Mucosa of gallbladder (tissue), 1 donor: ENCODE data around the gene SLC38A1. TPM values are rescaled to one million over a fixed set of nuclear protein-coding genes. Genes with fewer than 3 reads are reported as not detected.
A peak's percentile ranks its signal among the peaks of the same experiment; 100 is the strongest.
"Not testable (repeated sequence)": the region's sequence is repeated elsewhere in the genome, so short reads cannot be mapped to it uniquely, and the experiment has no call there.

Experiments
- DNase-seq: peaks from one replicate; pipeline ENCODE4 v3.0.0-alpha.2; 2020; ENCODE audit warnings: low spot score
- total RNA-seq: library from RNA; stranded (reverse); gene quantifications from one replicate; pipeline ENCODE4 v1.2.1, GENCODE V29; 2021
- donor health status: DM: no; HTN: no; CAD: no.

Gene SLC38A1
- total RNA-seq, 1 donor from 2014 or later = 70.2 TPM

DNA sequence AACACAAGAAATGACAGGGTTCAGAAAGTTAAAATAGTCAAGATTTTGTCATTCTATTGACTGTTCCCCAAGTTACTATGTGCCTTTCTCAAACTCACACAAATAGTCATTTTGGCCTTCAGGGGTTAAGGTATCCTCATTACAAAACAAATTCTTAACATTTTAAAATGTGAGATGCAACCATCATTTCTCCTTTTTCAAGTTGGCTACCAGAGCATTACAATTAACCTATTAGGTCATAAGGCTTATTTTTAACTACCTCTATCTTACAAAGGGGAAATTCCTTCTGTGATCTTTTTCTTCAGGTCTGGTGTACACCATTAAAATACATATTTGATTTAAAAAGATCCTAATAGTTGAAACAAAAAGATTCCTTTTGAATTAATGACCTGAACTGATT is 61.2 kb downstream of the SLC38A1 start:
- DNase-seq = no peak

- no peak for DNase-seq
Measured at GRCh38 chr12:46206471-46206870, 62.4 kb downstream of the SLC38A1 start.

DNA sequence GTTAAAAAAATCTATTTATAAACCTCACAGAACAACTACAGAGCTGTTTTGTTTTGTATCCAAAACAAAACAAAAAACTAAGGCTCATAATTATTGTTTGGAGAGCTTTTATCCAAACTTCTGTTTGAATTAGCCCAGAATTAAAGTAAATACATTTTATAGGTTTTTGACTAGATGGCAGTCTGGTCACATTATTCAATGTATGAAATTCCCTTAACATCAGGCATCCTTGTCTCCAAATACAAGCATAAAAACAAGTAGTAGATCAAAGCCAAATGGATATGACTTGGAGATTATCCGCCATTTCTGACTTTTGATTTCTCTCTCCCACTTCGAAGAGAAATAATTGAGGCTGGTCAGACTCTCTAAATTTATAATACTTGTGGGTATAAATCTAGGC is 63.5 kb downstream of the SLC38A1 start:
- no peak for DNase-seq

GRCh38 chr12:46201284-46201789 is 67.5 kb downstream of the SLC38A1 start:
- DNase-seq = no peak

DNA sequence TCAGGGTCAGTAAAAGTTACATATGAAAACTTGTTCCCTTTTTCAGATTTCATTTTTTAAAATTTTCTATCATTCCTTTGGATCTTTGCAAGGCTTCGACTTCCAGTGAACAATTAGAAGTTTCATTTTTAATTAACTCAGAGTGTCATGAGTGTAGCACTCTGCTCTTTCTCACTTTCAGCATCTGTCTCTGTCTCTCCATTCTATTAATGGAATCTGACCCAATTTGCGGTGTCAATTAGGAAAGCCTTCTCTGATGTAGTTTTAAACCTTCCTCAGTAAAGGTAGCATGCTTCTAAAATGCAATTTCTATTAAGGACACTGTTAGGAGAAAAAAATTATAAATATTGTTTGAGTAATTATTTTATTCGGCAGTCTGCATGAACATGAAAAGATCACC is 68.3 kb downstream of the SLC38A1 start:
- DNase-seq = no peak

DNA sequence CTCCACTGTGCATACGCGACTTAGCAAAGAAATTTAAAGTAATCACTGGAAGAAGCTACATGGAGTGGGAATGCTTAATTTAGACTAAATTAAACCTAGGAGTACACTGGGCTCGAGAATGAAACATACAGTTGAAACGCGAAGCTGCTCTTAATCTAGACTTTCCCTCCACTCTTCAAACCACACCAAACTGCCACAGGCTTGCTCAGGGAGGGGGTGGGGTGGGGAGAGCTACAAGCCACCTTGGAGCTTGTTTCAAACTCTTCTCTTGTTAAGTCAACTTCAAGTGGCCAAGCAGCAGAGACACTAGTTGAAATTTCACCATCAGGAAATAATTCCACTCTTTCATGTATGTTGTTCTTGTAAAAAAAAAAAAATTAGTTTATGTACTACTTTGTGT is 69.9 kb downstream of the SLC38A1 start:
- DNase-seq = no peak

DNA sequence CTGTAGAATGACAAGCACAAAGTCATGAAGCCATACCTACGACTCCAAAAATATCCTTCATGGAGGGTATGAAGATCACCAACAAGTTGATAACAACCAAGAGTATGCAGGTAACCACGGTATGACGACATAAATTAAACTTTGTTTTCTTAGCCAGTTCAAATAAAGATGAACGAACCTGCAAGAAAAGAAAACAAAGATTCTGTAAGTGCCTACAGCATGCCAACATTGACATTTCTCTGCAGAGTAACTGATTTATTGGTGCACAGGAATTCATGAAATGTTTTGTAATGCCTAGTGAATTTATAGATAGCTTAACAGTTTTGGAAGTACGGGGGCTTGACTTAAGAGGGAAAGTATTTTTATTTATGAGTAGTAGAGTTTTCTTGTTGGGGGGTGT is 71.0 kb downstream of the SLC38A1 start:
- DNase-seq = no peak

DNA sequence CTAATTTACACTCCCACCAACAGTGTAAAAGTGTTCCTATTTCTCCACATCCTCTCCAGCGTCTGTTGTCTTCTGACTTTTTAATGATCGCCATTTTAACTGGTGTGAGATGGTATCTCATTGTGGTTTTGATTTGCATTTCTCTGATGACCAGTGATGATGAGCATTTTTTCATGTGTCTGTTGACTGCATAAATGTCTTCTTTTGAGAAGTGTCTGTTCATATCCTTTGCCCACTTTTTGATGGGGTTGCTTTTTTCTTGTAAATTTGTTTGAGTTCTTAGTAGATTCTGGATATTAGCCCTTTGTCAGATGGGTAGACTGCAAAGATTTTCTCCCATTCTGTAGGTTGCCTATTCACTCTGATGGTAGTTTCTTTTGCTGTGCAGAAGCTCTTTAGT is 78.3 kb downstream of the SLC38A1 start:
- not testable (repeated sequence) for DNase-seq

- DNase-seq = no peak
Measured at GRCh38 chr12:46188170-46188569, 80.7 kb downstream of the SLC38A1 start.

GRCh38 chr12:46187023-46187422 is 81.8 kb downstream of the SLC38A1 start:
- DNase-seq = peak; percentile 61

DNA sequence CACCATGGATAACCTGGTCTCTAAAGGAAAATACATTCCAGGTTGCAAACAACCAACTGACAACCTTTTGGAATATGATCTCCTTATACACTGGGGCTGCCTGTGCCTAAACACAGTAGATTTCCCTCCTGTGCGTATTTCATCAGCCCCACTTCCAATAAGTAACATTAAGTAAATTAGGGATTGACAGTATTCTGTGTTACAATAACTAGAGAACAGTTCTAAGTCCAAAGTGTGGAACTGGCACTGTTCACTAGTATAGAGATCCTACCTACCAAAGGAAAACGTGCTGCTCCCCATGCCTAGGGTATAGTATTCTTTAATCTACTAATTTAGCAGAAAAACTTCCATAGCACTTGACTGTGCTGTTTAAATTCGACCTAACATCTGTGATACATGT is 82.8 kb downstream of the SLC38A1 start:
- no peak for DNase-seq

DNA sequence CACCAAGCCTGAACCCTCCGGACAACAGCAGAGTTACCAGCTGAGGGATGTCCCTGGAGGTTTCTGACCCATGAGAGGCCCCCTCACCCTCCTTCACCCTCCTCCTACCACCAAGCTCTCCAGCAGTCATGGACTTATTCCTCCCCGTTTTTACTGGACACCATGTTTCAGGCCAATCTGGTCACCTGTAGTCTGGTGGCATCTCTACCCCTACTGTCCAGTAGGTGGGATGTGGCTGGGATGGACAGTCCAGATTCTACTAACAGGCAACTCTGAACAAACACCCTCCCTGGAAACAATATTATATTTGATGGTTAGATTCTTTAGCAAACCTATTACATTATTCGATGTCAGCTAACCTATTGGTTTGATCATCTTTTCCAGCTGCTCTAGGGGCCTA is 83.2 kb downstream of the SLC38A1 start:
- DNase-seq = no peak

GRCh38 chr12:46184798-46185595 is 83.8 kb downstream of the SLC38A1 start:
- no peak for DNase-seq

DNA sequence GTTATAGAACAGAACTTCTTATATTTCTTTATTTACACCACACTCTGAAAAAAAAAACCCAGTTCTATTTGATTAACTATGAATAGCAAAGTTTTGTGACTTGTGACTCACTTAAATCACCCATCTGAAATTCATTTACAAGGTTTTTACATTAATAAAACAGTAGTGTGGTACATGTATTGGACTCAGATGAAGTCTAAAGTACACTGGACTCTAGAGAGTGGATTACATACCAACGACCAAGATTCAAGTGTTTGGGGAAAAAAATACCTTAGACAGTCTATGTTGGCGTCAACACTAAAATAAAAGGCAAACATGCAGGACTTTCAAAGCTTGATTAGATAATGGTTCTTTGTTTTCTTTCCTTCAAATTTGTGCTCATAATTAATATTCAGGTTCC is 85.7 kb downstream of the SLC38A1 start:
- DNase-seq = no peak

DNA sequence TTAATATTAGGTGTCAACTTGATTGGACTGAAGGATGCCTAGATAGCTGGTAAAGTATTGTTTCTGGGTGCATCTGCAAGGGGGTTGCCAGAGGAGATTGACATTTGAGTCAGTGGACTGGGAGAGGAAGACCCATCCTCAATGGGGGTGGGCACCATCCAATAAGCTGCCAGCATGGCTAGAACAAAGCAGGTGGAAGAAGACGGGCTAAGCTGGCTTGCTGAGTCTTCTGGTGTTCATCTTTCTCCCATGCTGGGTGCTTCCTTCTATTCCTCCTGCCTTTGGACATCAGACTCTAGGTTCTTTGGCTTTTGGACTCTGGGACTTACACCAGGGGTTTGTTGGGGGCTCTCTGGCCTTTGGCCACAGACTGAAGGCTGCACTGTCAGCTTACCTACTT is 87.4 kb downstream of the SLC38A1 start:
- DNase-seq = no peak

GRCh38 chr12:46179693-46180452 is 89.0 kb downstream of the SLC38A1 start:
- no peak for DNase-seq

- DNase-seq = no peak
Measured at GRCh38 chr12:46177837-46178608, 90.8 kb downstream of the SLC38A1 start.

DNA sequence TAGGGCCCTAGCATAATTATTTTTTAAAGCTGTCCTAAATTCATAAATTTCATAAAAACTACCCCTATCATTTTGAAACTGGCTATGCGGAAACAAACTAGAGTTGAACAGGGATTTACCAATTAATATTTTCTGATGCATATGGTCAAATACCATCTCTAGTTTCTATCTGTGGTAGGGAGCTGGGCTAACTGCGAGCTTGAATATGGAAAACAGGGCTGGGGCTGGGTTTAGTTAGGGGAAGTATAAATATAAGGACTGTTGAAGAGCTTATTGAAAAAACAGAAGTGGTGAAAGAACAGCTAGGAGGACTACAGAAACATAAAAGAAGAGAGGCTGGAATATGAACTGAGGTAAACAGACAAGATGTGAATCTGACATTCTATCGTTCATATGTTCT is 91.8 kb downstream of the SLC38A1 start:
- DNase-seq = no peak

DNA sequence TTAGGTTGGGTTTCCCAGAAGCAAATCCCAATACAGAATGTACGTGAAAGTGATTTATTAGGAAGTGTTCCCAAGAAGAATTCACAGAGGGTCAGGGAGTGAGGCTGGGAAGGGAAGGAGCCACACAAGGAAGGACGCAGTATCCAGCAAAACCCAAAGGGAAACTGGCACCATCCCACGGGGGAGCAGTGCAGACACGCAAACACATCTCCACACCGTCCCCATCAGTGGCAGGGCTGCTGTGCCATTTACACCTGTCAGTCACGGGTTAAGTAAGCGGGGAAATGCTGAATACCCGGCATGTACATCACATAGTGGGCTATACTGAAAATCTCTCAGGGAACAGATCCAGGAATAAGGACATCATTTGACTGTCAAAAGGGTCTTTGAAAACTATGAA is 93.9 kb downstream of the SLC38A1 start:
- DNase-seq = no peak

GRCh38 chr12:46174061-46174662 is 94.7 kb downstream of the SLC38A1 start:
- DNase-seq = no peak

- DNase-seq = no peak
Measured at GRCh38 chr12:46168426-46168825, 100.4 kb downstream of the SLC38A1 start.

DNA sequence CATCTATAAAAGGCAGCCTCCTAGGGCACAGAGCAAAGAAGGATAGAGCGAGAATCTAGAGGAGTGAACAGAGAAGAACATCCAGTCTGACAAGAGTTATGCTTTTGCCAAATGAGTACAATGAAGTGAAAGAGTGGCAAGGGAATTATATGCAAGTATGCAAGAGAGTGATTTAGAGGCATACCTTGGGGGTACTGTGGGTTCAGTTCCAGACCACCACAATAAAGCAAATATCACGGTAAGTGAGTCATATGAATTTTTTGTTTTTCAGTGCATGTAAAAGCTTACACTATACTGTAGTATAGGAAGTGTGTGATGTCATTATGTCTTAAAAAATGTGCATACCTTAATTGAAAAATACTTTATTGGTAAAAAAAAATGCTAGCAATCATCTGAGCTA is 101.4 kb downstream of the SLC38A1 start:
- no peak for DNase-seq
